Measurements from ENCODE around the gene EXPH5. TPM values are rescaled to one million over a fixed set of nuclear protein-coding genes. Genes with fewer than 3 reads are reported as not detected.
A peak's percentile ranks its signal among the peaks of the same experiment; 100 is the strongest.

EXPH5 gene
- total and polyA plus RNA-seq, 9 of the 15 experiments (the other 6 are each of a cell fraction or from before 2014, with no cell fraction given): 1.3 to 8.5 (median 4.8) TPM

- no peak for TF ChIP-seq STAT6 (CRISPR knock-in tag; IDR thresholded peaks at IDR 0.05)
- no peak for TF ChIP-seq NELFE (IDR thresholded peaks at IDR 0.05; ENCODE audit: insufficient read depth, insufficient read length)
- TF ChIP-seq RFX5 (IDR thresholded peaks at IDR 0.05; ENCODE audit: low read depth, low read length): no peak
- no peak for TF ChIP-seq SRSF3 (IDR thresholded peaks at IDR 0.05; ENCODE audit: insufficient read depth, low read length)
- TF ChIP-seq TGIF2 (CRISPR knock-in tag; IDR thresholded peaks at IDR 0.05): peak; percentile 88; the same call in 1 of the 2 replicates
- no peak for TF ChIP-seq NR2F6 (CRISPR knock-in tag; IDR thresholded peaks at IDR 0.05)
- no peak for TF ChIP-seq ZFP91 (CRISPR knock-in tag; IDR thresholded peaks at IDR 0.05)
- TF ChIP-seq MCM5 (IDR thresholded peaks at IDR 0.05; ENCODE audit: low read depth): no peak
- peak; percentile 18; the same call in 1 of the 2 replicates for TF ChIP-seq RUNX1 (IDR thresholded peaks at IDR 0.05; ENCODE audit: low read depth)
- TF ChIP-seq SNRNP70 (optimal IDR thresholded peaks at IDR 0.05; ENCODE audit: low read depth, low read length): no peak
- TF ChIP-seq ELK3 (CRISPR knock-in tag; IDR thresholded peaks at IDR 0.05): no peak
- TF ChIP-seq ZNF24 (IDR thresholded peaks at IDR 0.05): peak; percentile 25; the same call in 1 of the 2 replicates
- TF ChIP-seq SP2 (IDR thresholded peaks at IDR 0.05; ENCODE audit: extremely low read depth, low read depth, low read length, poor library complexity, severe bottlenecking): no peak
- no peak for TF ChIP-seq TCFL5 (CRISPR knock-in tag; conservative IDR thresholded peaks at IDR 0.05)
- no peak for TF ChIP-seq CREB5 (CRISPR knock-in tag; IDR thresholded peaks at IDR 0.05)
- TF ChIP-seq KHSRP (IDR thresholded peaks at IDR 0.05): no peak
- TF ChIP-seq E2F8 (IDR thresholded peaks at IDR 0.05; ENCODE audit: low read depth, partially characterized antibody): no peak
Observed at GRCh38 chr11:108498046-108498815, 95.3 kb downstream of the EXPH5 start, which contains the start of gene POGLUT3 (continued).
